RWPE2 (cell line): ENCODE results near the gene B3GNT8.
A peak's percentile ranks its signal among the peaks of the same experiment; 100 is the strongest.

ENCODE experiments used
- ATAC-seq: fragments of 200-7000 bp; cut with Tn5 transposase; 3 replicates; pipeline ENCODE4 v1.9.1; 2021; ENCODE audit warnings: low read depth
- DNase-seq: peaks from one replicate; pipeline ENCODE4 v3.0.0-alpha.2; 2020; ENCODE audit warnings: low spot score
- H3K27ac ChIP-seq: fragments of 450-650 bp; 2 replicates; pipeline ENCODE4 v1.5.1; 2017; ENCODE audit warnings: mild to moderate bottlenecking; ENCODE audit not compliant: poor library complexity, severe bottlenecking
- H3K27me3 ChIP-seq: fragments of 250-450 bp; sonication (Bioruptor Pico); 2 replicates; pipeline ENCODE4 v1.5.1; 2021; ENCODE audit warnings: mild to moderate bottlenecking, moderate library complexity; ENCODE audit not compliant: insufficient read depth, poor library complexity, severe bottlenecking
- H3K36me3 ChIP-seq: fragments of 250-450 bp; sonication (Bioruptor Pico); 2 replicates; pipeline ENCODE4 v1.5.1; 2020; ENCODE audit warnings: low read depth, mild to moderate bottlenecking, moderate library complexity
- H3K4me1 ChIP-seq: fragments of 250-450 bp; sonication (Bioruptor Pico); 2 replicates; pipeline ENCODE4 v1.5.1; 2021; ENCODE audit warnings: mild to moderate bottlenecking, moderate library complexity; ENCODE audit not compliant: insufficient read depth, poor library complexity, severe bottlenecking
- H3K4me3 ChIP-seq: fragments of 250-450 bp; sonication (Bioruptor Pico); 2 replicates; pipeline ENCODE4 v1.5.1; 2021; ENCODE audit warnings: mild to moderate bottlenecking, moderate library complexity; ENCODE audit not compliant: severe bottlenecking
- H3K9me3 ChIP-seq: fragments of 250-450 bp; sonication (Bioruptor Pico); 2 replicates; pipeline ENCODE4 v1.5.1; 2021; ENCODE audit warnings: mild to moderate bottlenecking, moderate library complexity; ENCODE audit not compliant: severe bottlenecking
- TF ChIP-seq, protein P1 (sequence below): fragments of 450-650 bp; IDR thresholded peaks from one replicate; pipeline ENCODE4 v1.5.1; 2017; ENCODE audit warnings: mild to moderate bottlenecking, moderate library complexity; ENCODE audit not compliant: poor library complexity, severe bottlenecking

Gene B3GNT8

DNA sequence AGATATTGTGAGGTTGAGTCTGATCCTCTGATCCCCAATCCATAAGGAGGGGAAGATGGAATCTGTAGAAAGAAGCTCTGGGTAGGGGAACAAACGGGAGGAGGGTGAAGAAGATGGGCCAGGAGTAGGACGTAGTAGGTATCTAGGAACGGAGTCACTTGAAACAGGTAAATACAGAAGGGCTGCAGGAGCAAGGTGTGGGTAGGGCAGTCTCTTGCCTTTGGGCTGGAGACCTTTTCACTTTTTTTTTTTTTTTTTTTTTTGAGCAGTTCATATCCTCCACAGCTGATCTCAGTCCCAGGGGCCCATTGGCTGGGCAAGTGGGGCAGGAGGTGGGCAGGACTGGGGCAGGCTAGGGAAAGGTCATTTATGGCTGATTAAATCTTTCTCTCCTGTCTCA is 28.1 kb downstream of the B3GNT8 start:
- TF ChIP-seq, protein P1, sequence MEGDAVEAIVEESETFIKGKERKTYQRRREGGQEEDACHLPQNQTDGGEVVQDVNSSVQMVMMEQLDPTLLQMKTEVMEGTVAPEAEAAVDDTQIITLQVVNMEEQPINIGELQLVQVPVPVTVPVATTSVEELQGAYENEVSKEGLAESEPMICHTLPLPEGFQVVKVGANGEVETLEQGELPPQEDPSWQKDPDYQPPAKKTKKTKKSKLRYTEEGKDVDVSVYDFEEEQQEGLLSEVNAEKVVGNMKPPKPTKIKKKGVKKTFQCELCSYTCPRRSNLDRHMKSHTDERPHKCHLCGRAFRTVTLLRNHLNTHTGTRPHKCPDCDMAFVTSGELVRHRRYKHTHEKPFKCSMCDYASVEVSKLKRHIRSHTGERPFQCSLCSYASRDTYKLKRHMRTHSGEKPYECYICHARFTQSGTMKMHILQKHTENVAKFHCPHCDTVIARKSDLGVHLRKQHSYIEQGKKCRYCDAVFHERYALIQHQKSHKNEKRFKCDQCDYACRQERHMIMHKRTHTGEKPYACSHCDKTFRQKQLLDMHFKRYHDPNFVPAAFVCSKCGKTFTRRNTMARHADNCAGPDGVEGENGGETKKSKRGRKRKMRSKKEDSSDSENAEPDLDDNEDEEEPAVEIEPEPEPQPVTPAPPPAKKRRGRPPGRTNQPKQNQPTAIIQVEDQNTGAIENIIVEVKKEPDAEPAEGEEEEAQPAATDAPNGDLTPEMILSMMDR = no peak
- H3K27me3 ChIP-seq = no peaks in the 10 kb centered on the region
- no peaks in the 10 kb centered on the region for H3K9me3 ChIP-seq
- H3K4me1 ChIP-seq = peaks cover 3% of the 10 kb centered on the region
- H3K27ac ChIP-seq = no peak overlapping the region
- no peak for ATAC-seq
- H3K4me3 ChIP-seq = no peak overlapping the region
- H3K36me3 ChIP-seq = no peaks in the 10 kb centered on the region
- DNase-seq = no peak

GRCh38 chr19:41398598-41398997 is 28.6 kb downstream of the B3GNT8 start:
- TF ChIP-seq, protein P1 = no peak
- Histone ChIP-seq H3K4me1 (peaks cover 3% of the 10 kb centered on the region), H3K4me3 (peak overlapping the region; percentile 78), H3K27me3 (no peaks in the 10 kb centered on the region), H3K9me3 (no peaks in the 10 kb centered on the region), H3K36me3 (no peaks in the 10 kb centered on the region), H3K27ac (no peak overlapping the region)
- DNase-seq (no peak), ATAC-seq (no peak)

- peak overlapping the region; percentile 78 for H3K4me3 ChIP-seq
- H3K27ac ChIP-seq = peak overlapping the region; percentile 48
- ATAC-seq = no peak
- H3K27me3 ChIP-seq = no peaks in the 10 kb centered on the region
- DNase-seq = no peak
- no peaks in the 10 kb centered on the region for H3K9me3 ChIP-seq
- H3K4me1 ChIP-seq = peaks cover 3% of the 10 kb centered on the region
- TF ChIP-seq, protein P1 = no peak
- H3K36me3 ChIP-seq = no peaks in the 10 kb centered on the region
Measured at GRCh38 chr19:41398050-41398418, 29.1 kb downstream of the B3GNT8 start.

DNA sequence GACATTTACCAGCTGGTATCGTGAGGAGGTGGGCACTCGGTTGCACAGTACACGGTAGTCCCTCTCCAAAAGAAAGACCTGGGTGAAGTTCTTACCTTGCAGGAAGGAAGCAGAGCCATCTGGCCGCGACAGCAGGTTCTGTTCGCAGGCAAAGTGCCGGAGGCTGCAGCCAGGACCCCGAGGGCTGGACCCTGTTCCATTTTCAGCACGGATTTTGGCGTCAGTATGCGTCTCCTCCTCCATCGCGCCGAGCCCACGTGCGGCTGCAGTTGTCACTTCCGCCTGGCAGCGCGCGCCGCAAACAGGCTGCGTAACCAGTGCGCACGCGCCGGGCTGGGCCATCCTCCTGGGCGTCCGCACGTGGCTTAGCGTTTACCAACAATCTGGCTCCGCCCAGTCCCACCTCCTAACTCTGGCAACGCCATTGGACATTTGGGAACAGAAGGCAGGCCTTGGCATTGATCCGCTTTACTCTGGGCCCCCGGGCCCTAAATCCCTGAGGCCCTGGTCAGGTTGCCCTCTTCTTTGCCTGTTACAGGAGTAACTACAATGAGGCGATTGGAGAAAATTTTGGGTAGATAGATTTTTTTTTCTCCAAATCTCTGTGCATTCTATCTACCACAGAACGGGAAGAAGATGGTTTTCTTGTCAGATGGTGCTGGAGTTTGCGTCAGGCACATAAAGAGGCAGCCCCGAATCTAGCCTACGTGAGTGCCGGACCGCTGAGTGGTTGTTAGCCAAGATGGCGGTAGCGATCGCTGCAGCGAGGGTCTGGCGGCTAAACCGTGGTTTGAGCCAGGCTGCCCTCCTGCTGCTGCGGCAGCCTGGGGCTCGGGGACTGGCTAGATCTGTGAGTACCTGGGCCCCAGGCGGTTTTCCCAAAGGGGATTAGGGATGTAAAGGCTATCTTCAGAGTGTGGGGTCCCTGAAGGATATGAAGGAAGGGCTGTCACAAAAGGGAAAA is 29.8 kb downstream of the B3GNT8 start, which contains the start of the genes BCKDHA and EXOSC5:
Gene BCKDHA, plus strand, starts transcription at position 733 of the 964 bp plus-strand sequence. Its CDS starts 10 bp downstream, at position 743.
Gene EXOSC5, minus strand, starts transcription at position 274 of the 964 bp plus-strand sequence. Its CDS starts 31 bp downstream, at position 243.
- peak; percentile 99 for DNase-seq
- Histone ChIP-seq H3K36me3 (no peaks in the 10 kb centered on the region), H3K4me3 (peak within 1 kb of the TSS; percentile 78), H3K4me1 (peaks cover 3% of the 10 kb centered on the region), H3K9me3 (no peaks in the 10 kb centered on the region), H3K27ac (peak within 1 kb of the TSS; percentile 48), H3K27me3 (no peaks in the 10 kb centered on the region)
- TF ChIP-seq, protein P1 = no peak
- ATAC-seq = peak; percentile 93
